Measurements from ENCODE around the gene PET117.

- TF ChIP-seq CTCF (IDR thresholded peaks at IDR 0.05), result no peak
- no peak for TF ChIP-seq EP300 (IDR thresholded peaks at IDR 0.05)
- TF ChIP-seq POLR2A (IDR thresholded peaks at IDR 0.05), result no peak
These were observed 1.2 kb downstream of the PET117 start for GRCh38 chr20:18138639-18139583.
